Measurements from ENCODE around the gene GPRIN2.

GRCh38 chr10:46514431-46514861 lies 42.0 kb downstream of the GPRIN2 start:
- TF ChIP-seq CTCF (conservative IDR thresholded peaks at IDR 0.05; ENCODE audit: low read depth, low read length) (no peak), EZH2 (IDR thresholded peaks at IDR 0.05; ENCODE audit: low read length, unreplicated experiment) (no peak), EZH2phosphoT487 (IDR thresholded peaks at IDR 0.05; ENCODE audit: borderline replicate concordance, low read length) (no peak)

All from PC-3 (cell line).